NCI-H345 treated with DMSO at 0.1 percent for 48 hours (cell line): ENCODE measurements around the gene ZNF473.
"Not testable (repeated sequence)": the region's sequence is repeated elsewhere in the genome, so short reads cannot be mapped to it uniquely, and the experiment has no call there.

ENCODE experiments used
- DNase-seq: peaks from one replicate; lab custom pipeline; 2025; ENCODE audit not compliant: unreplicated experiment; lab: John Stamatoyannopoulos, UW

ZNF473 gene

GRCh38 chr19:50047671-50048070 is 21.9 kb downstream of the ZNF473 start:
- DNase-seq, result no peak

DNA sequence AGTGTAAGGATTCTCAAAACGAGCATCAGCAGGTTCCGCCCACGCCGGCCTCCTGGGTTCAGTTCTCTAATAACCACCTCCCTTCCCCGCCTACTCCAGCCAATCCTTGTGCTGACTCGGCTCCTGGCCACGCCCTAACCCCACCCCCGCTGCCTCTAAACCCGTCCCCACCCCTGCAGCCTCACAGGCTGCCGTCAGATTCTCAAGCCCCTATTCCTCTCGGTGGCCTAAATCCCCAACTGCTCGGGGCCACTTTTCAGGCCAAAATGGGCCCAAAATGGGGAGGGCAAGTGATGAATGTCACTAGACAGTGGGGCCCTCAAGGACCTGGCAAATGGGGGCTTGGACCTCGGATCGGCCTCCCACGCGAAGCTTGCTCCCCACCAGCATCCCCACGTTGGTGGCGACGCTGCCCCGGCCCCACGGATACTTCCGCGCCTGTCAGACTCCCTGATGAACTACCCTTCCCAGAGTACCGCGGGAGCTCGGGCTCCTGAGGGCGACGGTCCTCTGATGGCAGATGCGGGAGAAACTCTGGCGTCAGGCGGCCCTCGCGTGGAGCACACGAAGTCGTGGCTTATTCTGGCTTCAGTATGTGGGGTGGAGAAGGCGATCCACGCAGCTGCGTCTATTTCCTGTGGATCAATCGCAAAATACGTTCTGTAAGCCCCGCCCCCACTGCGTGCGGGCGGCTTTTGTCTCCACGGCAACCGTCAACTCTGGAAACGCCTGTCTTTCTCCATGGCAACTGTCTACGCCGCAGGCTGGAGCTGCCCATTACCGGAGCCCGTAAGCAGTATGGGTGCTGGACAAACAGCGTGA is 24.8 kb downstream of the ZNF473 start:
- DNase-seq, result peak; percentile 36

- DNase-seq, result not testable (repeated sequence)
Observed at GRCh38 chr19:50051228-50051895, 25.6 kb downstream of the ZNF473 start.

DNA sequence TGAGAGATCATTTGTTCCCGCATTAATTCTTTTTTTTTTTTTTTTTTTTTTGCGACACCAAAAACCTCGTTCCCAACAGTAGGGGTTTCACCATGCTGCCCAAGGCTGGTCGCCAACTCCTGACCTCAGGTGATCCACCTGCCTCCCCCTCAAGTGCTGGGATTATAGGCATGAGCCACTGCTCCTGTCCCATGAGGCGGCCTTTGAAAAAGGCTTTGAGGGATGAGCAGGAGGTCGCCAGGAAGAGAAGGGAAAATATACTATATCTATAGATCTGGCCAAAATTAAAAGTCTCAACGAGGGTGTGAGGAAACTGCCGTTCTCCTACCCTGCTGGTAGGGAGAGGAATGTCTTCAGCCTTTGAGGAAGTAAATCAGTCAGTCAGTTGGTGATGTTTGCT is 26.2 kb downstream of the ZNF473 start:
- DNase-seq, result no peak

DNA sequence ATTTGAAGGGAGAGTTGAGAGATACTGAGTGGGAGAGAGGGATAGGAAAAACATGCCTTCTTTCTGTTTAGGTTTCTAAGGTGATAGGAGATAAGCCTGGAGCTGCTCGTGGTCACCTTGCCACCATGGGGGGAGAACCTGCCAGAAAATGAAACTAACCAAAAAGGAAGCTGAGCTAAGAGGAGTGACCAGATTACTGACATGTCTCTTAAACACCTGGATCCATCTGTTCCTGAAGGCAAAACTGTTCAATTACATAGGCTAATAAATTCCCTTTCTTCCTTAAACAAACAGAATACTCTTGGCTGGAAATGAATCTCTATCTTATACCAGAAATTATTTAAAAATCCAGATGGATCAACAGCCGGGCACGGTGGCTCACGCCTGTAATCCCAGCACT is 27.3 kb downstream of the ZNF473 start:
- no peak for DNase-seq

DNA sequence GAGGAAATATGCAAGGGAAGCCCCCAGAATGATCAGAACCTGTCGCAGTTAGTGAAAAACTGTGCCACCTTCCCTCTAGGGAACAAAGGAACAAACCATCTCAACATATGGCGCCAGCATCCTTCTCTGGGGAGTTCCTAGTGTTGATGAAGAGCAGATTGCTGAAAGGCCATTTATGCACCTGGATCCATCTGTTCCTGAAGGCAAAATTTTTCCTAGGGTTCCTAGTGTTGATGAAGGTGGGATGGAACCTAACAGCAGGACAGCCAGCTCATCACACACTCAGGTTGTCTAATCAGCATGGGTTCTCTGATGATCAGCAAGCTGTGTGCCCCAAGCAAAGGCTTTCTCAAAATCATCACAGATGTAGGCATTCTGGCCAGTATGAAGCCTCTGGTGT is 32.6 kb downstream of the ZNF473 start:
- no peak for DNase-seq

DNA sequence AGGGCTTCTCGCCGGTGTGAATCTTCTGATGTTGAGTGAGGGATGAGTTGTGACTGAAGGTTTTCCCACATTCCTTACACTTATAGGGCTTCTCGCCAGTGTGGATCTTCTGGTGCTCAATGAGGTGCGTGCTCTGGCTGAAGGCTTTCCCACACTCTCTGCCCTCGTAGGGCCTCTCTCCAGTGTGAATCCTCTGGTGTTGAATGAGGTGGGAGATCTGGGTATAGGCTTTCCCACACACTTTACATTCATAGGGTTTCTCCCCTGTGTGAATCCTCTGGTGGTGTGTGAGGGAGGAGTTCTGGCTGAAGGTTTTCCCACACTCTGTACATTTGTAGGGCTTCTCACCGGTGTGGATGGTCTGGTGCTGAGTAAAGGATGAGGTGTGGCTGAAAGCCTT is 33.2 kb downstream of the ZNF473 start:
- no peak for DNase-seq

DNA sequence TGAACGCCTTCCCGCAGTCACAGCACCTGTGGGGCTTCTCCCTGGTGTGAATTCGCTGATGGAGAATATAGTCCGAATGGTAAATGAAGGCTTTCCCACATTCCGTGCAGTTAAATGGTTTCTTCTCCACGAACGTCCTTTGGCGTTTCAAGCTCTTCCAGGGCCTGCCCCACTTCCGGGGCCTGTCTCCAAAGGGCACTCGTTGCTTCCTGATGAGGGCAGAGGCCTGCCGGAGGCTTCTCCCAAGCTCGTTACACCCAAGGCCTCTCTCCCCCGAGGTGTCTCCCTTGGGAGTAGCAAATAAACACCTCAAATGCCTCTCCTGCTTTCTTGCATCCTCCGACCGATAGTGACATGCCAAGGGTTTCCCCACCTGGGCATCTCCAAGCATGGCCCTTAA is 34.3 kb downstream of the ZNF473 start:
- DNase-seq, result no peak

GRCh38 chr19:50061650-50062049 is 35.8 kb downstream of the ZNF473 start:
- DNase-seq, result no peak

DNA sequence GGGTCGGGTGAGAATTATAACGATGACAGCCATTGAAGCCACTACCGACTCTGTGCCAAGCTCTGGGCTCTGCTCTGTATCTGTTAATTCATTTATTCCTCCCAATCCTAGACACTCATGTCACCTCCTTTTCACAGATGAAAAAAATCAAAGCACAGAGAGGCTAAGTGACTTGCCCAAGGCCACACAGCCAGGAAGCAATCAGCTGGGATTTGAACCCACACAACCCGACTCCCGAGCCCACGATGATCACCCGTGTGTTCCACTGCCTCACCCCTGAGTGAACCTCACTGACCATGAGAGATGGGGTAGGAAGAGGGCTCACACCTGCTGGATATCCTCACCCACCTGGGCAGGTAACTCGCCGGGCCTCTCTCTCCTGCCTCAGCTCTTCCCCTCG is 40.1 kb downstream of the ZNF473 start:
- DNase-seq, result no peak

DNA sequence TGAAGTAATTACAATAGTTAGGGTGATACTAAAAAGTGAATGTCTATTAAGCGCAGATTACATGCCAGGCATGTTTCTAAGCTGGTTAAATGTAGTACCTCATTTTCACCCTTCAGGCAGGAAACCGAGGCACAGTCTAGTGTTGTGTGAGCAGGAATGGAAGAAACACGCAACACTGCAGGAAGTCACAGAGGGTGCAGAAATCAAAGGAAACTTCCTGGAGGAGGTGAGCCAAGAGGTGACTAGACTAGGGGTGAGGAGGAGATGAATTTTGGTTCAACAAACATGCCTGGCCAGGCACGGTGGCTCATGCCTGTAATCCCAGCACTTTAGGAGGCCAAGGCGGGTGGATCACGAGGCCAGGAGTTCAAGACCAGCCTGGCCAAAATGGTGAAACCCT is 41.8 kb downstream of the ZNF473 start:
- no peak for DNase-seq

GRCh38 chr19:50068382-50068781 is 42.6 kb downstream of the ZNF473 start:
- not testable (repeated sequence) for DNase-seq

GRCh38 chr19:50075076-50075475 is 49.3 kb downstream of the ZNF473 start:
- DNase-seq, result not testable (repeated sequence)

DNA sequence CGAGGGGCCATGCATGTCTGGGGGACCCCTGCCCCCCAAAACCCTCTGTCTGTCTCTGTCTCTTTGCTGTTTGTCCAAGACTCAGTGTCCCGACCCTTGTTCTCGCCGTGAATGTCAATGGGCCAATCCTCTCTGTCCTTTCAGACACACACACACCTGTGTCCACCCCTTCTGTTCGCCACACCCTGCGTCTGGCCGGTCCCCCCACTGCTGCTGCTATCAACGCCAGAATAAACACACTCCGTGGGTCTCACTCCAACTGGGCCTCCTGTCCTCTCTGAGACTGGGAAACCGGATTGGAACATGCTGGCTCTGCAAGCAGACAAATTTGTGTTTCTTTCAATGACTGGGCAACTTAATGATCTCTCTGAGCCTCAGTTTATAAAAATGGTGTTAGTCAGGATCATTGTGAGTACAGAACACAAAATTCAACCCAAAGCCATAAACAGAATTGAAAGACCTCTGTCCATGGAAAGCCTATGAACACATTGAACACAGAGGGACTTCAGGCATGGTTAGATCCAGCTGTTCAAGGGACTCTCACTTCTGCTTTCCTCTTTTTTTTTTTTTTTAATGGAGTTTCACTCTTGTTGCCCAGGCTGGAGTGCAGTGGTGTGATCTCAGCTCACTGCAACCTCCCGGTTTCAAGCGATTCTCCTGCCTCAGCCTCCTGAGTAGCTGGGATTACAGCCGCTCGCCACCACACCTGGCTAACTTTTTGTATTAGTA is 50.0 kb downstream of the ZNF473 start:
- not testable (repeated sequence) for DNase-seq

DNA sequence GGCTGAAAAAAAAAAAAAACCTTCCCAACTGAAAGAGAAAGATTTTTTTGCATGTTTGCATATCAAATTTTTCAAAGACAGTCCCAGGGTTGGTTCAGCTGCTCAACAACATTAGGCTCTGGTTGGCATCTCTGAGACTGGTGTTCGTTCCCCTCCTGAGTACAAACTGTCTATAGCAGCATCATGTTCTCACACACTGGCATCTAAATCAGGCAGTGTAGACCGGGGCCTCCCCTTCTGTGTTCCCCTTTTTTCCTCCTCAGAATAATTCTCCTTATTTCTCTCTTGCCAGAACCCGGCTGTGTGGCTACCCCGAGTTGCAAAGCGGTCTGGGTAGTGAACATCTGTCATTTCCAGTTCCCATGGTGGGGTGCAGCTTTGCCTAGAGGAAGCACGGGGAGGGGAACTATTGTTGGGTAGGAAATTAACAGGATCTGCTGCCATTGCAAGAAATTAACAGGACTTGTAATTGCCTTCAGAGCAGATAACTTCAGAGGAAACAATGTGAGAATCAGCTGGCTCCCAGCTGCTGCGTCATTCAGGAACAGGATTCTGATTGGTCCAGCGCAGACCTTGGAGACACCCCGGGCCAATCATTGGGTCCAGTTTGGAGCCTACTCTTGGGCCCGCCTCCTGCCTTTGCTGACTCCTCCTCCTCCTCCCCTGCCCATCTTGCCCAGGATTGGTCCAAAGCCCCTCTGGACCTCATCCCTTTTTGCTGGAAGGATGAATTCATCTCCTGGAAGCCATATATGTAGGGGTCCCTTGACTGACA is 51.0 kb downstream of the ZNF473 start:
- DNase-seq, result not testable (repeated sequence)

GRCh38 chr19:50079014-50079413 is 53.2 kb downstream of the ZNF473 start:
- not testable (repeated sequence) for DNase-seq

DNA sequence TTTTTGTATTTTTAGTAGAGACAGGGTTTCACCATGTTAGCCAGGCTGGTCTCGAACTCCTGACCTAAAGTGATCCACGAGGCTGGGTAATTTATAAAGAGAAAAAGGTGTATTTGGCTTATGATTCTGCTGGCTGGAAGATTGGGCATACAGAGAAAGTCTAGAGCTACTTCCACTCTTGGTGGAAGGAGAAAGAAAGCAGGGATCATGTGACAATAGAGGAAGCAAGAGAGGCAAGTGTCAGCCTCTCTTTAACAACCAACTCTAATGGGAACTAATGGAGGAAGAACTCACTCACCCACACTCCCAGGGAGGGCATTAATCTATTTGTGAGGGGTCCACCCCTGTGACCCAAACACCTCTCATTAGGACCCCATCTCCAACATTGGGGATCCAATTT is 58.6 kb downstream of the ZNF473 start:
- DNase-seq, result not testable (repeated sequence)

- DNase-seq, result not testable (repeated sequence)
Observed at GRCh38 chr19:50087153-50087552, 61.3 kb downstream of the ZNF473 start.

GRCh38 chr19:50090706-50091105 is 64.9 kb downstream of the ZNF473 start:
- not testable (repeated sequence) for DNase-seq

DNA sequence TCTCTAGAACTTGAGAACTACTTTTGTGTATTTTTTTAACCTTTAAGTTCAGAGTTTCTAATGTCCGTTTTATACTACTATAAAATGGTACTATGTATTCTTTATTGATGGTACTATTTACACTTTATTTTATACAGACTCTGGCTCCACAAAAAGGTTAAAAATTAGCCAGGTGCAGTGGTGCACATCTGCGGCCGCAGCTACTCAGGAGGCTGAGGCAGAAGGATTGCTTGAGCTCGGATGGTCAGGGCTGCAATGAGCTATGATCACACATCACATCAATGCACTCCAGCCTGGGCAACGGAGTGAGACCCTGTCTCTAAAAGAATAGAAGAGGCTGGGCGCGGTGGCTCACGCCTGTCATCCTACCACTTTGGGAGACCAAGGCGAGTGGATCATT is 66.0 kb downstream of the ZNF473 start:
- DNase-seq, result not testable (repeated sequence)

DNA sequence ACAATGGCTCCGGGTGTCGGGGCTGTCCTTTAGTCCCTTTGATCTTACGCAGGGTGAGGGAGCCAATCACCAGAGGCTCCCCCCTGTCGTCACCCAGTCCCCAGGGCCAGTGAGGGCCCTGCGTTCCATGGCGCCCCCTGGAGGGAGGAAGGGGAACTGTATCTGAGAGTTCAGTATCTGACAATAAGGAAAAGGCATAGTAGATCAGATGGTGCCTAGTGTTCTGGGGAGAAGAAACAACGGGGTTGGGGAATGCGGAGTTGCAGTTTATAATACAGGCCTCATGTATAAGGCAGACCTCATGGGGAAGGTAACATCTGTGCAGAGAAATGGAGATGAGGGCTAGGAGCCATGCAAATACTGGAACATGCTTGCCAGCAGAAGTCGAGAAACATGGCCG is 66.8 kb downstream of the ZNF473 start:
- not testable (repeated sequence) for DNase-seq
